ENCODE measurements around the gene ARHGEF7. TPM values are rescaled to one million over a fixed set of nuclear protein-coding genes. Genes with fewer than 3 reads are reported as not detected.

Gene ARHGEF7
- total RNA-seq, 1 experiment from 2014 or later = 46.2 TPM

GRCh38 chr13:111325941-111326620 lies 211.0 kb downstream of the ARHGEF7 start:
- ATAC-seq (no peak), DNase-seq (ENCODE audit: low read depth, low spot score) (no peak)
- Histone ChIP-seq H3K4me1 (ENCODE audit: control insufficient read depth in 1 of 2, insufficient read depth in 2 of 2, low read length in 2 of 2) (no peaks in the 10 kb centered on the region), H3K27me3 (ENCODE audit: insufficient read depth, low read length) (no peaks in the 10 kb centered on the region), H3K9me3 (ENCODE audit: control insufficient read depth in 1 of 2, insufficient read depth in 1 of 2, low read depth in 1 of 2, low read length in 2 of 2) (no peaks in the 10 kb centered on the region), H3K36me3 (ENCODE audit: control insufficient read depth in 1 of 2, insufficient read depth in 2 of 2, low read length in 2 of 2) (no peaks in the 10 kb centered on the region), H3K79me2 (ENCODE audit: insufficient read depth, low read length) (no peaks in the 10 kb centered on the region), H3K27ac (ENCODE audit: low read depth, low read length) (no peak overlapping the region), H3K4me3 (replicated peaks in 1 of 2; ENCODE audit: low read depth in 1 of 2, low read length in 2 of 2) (no peak overlapping the region), H2AFZ (ENCODE audit: low read depth, low read length, poor library complexity, severe bottlenecking) (no peak overlapping the region), H3K4me2 (ENCODE audit: low read length) (no peak overlapping the region), H4K20me1 (ENCODE audit: insufficient read depth) (no peaks in the 10 kb centered on the region), H3K9ac (ENCODE audit: low read length) (no peak overlapping the region), H3K9me2 (ENCODE audit: insufficient read depth) (no peaks in the 10 kb centered on the region)
- TF ChIP-seq TCF7L2 (IDR thresholded peaks at IDR 0.05; ENCODE audit: borderline replicate concordance, extremely low read depth, insufficient read depth, insufficient read length) (no peak), ELF1 (IDR thresholded peaks at IDR 0.05; ENCODE audit: borderline replicate concordance, low read depth) (no peak), ZBTB33 (IDR thresholded peaks at IDR 0.05; ENCODE audit: extremely low read depth, insufficient replicate concordance, low read length) (no peak), CEBPB (IDR thresholded peaks at IDR 0.05; ENCODE audit: low read depth) (no peak), JUND (IDR thresholded peaks at IDR 0.05) (no peak), CTCF (IDR thresholded peaks at IDR 0.05 in 2 of 3, conservative IDR thresholded peaks at IDR 0.05 in 1 of 3; ENCODE audit: borderline replicate concordance in 1 of 3, insufficient read depth in 1 of 3, low read depth in 2 of 3, low read length in 2 of 3) (no peak), MAX (IDR thresholded peaks at IDR 0.05) (no peak), SRF (IDR thresholded peaks at IDR 0.05; ENCODE audit: low read depth) (no peak), YY1 (IDR thresholded peaks at IDR 0.05; ENCODE audit: extremely low read depth, insufficient replicate concordance, low read depth, low read length) (no peak), EGR1 (IDR thresholded peaks at IDR 0.05; ENCODE audit: low read depth) (no peak)
- ChIA-PET CTCF (no interaction called here), RAD21 (ENCODE audit: low non-redundant PET in 1 of 2, low total read pairs in 2 of 2, uncharacterized antibody in 2 of 2, unreplicated experiment in 2 of 2) (no interaction called here), POLR2A (no interaction called here)
- intact Hi-C loops (cut with micrococcal nuclease) = no loop called here
- BruUV-seq (replicated peaks) = no TSS peak
